HepG2 (cell line): ENCODE data around the gene PLXNA3.

Source experiments
- SETDB1 ChIP-seq: sonication (generic); formaldehyde crosslinking; IDR thresholded peaks from 2 replicates; pipeline ENCODE4 v1.5.1; 2020; ENCODE audit warnings: missing genetic modification reagents, mild to moderate bottlenecking, borderline replicate concordance
- TF ChIP-seq, protein P1 (sequence below): sonication (generic); formaldehyde crosslinking; IDR thresholded peaks from 2 replicates; pipeline ENCODE4 v1.5.0; 2020; ENCODE audit warnings: missing genetic modification reagents
- TF ChIP-seq, protein P2 (sequence below): sonication (generic); formaldehyde crosslinking; IDR thresholded peaks from 2 replicates; pipeline ENCODE4 v1.4.0; 2020; ENCODE audit warnings: missing genetic modification reagents

DNA sequence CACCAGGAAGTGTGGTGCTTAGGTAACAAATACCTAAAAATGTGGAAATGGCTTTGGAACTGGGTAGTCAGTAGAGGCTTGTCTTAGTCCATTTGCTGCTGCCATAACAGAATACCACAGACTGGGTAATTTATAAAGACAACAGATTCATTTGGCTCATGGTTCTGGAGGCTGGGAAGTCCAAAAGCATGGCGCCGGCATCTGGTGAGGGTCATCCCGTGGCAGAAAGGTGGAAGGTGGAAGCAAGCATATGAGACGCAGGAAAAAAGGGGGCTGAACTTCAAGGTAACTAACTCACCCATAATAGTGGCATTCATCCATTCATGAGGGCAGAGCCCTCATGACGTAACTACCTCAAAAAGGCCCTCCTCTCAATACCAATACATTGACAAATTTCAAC is 51.4 kb downstream of the PLXNA3 start:
- no peak for TF ChIP-seq SETDB1 (CRISPR knock-in tag)
- TF ChIP-seq, protein P1, sequence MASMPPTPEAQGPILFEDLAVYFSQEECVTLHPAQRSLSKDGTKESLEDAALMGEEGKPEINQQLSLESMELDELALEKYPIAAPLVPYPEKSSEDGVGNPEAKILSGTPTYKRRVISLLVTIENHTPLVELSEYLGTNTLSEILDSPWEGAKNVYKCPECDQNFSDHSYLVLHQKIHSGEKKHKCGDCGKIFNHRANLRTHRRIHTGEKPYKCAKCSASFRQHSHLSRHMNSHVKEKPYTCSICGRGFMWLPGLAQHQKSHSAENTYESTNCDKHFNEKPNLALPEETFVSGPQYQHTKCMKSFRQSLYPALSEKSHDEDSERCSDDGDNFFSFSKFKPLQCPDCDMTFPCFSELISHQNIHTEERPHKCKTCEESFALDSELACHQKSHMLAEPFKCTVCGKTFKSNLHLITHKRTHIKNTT (CRISPR knock-in tag), result no peak
- TF ChIP-seq, protein P2, sequence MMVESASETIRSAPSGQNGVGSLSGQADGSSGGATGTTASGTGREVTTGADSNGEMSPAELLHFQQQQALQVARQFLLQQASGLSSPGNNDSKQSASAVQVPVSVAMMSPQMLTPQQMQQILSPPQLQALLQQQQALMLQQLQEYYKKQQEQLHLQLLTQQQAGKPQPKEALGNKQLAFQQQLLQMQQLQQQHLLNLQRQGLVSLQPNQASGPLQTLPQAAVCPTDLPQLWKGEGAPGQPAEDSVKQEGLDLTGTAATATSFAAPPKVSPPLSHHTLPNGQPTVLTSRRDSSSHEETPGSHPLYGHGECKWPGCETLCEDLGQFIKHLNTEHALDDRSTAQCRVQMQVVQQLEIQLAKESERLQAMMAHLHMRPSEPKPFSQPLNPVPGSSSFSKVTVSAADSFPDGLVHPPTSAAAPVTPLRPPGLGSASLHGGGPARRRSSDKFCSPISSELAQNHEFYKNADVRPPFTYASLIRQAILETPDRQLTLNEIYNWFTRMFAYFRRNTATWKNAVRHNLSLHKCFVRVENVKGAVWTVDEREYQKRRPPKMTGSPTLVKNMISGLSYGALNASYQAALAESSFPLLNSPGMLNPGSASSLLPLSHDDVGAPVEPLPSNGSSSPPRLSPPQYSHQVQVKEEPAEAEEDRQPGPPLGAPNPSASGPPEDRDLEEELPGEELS, result no peak
